K562 (cell line): ENCODE results near the gene CCDC183. TPM values are rescaled to one million over a fixed set of nuclear protein-coding genes. Genes with fewer than 3 reads are reported as not detected.

Experiments used
- ATAC-seq: fragments of 200-7000 bp; cut with Tn5 transposase; 3 replicates; pipeline ENCODE4 v1.9.1; 2020; ENCODE audit warnings: moderate library complexity
- BruUV-seq: library from RNA; stranded (reverse); fragments of 400-500 nt; replicated peaks from 2 replicates; lab custom pipeline; 2021; lab: Mats Ljungman, UMichigan
- CTCF ChIA-PET: fragments of 300-600 bp; formaldehyde crosslinking; extraction: SDS; loops from one replicate; lab custom pipeline; 2021; ENCODE audit warnings: low intra/inter-chr PET ratio; lab: Yijun Ruan, JAX
- POLR2A ChIA-PET: fragments of 300-600, 350-650 bp; sonication (Branson Sonifier 250); formaldehyde crosslinking; extraction: SDS; loops from one replicate; lab custom pipeline; 2021; ENCODE audit warnings: antibody characterized with exemption, inconsistent platforms; lab: Yijun Ruan, JAX
- DNase-seq, 4 experiments: peaks; one replicate each; pipeline versions ENCODE4 v3.0.0 to v3.0.0-alpha.2; 2011 to 2018; ENCODE audit warnings: low spot score in 3 of 4, mixed read lengths in 3 of 4; ENCODE audit errors: extremely low read depth in 1 of 4
- FAIRE-seq: peaks from 2 replicates; lab custom pipeline; 2011; peaks lifted over from hg19 to GRCh38; lab: Jason Lieb, UNC
- H2AFZ ChIP-seq: 2 replicates; pipeline ENCODE4 v1.6.0; 2011; ENCODE audit warnings: low read depth, low read length, control low read depth, inconsistent platforms
- H3K27ac ChIP-seq: fragments of 200-600 bp; 3 replicates; pipeline ENCODE4 v1.8.0; 2011; ENCODE audit warnings: low read depth, mild to moderate bottlenecking, control low read depth, inconsistent platforms, low read length, moderate library complexity, mixed read lengths; ENCODE audit errors: extremely low read depth
- H3K27me3 ChIP-seq, 2 experiments: fragments of 300-600 bp in 1 of 2; 2 replicates in 1 of 2; 3 replicates in 1 of 2; pipeline versions ENCODE4 v1.6.0 to v1.8.0; 2011; ENCODE audit warnings: inconsistent platforms in 2 of 2, low read length in 2 of 2, mild to moderate bottlenecking in 1 of 2, mixed read lengths in 1 of 2, moderate library complexity in 1 of 2; ENCODE audit not compliant: control insufficient read depth in 2 of 2, insufficient read depth in 2 of 2
- H3K36me3 ChIP-seq: fragments of 300-600 bp; 3 replicates; pipeline ENCODE4 v1.8.0; 2011; ENCODE audit warnings: mild to moderate bottlenecking, low read length, inconsistent platforms; ENCODE audit not compliant: control insufficient read depth, insufficient read depth
- H3K4me1 ChIP-seq, 2 experiments: fragments of 200-600 bp in 1 of 2; replicated peaks in 1 of 2; 2 replicates in 1 of 2; 3 replicates in 1 of 2; pipeline versions ENCODE4 v1.5.1 to v1.8.0; 2011; ENCODE audit warnings: inconsistent platforms in 2 of 2, low read length in 2 of 2, mild to moderate bottlenecking in 1 of 2, mixed read lengths in 1 of 2, moderate library complexity in 1 of 2; ENCODE audit not compliant: control insufficient read depth in 2 of 2, insufficient read depth in 2 of 2
- H3K4me2 ChIP-seq: 2 replicates; pipeline ENCODE4 v1.6.1; 2011; ENCODE audit warnings: low read length, control low read depth, inconsistent platforms, mixed read lengths; ENCODE audit not compliant: insufficient read depth
- H3K4me3 ChIP-seq: fragments of 200-600 bp; sonication (generic), shearing (Covaris generic); 2 replicates; pipeline ENCODE4 v1.5.1; 2016; ENCODE audit warnings: control low read depth, inconsistent platforms
- H3K79me2 ChIP-seq: fragments of 200-600 bp; 3 replicates; pipeline ENCODE4 v1.8.0; 2011; ENCODE audit warnings: low read length, inconsistent platforms; ENCODE audit not compliant: control insufficient read depth, insufficient read depth
- H3K9ac ChIP-seq, 2 experiments: 2 replicates each; pipeline versions ENCODE4 v1.6.0 to v1.6.1; 2011; ENCODE audit warnings: low read depth in 2 of 2, low read length in 2 of 2, control low read depth in 1 of 2, inconsistent platforms in 1 of 2, mild to moderate bottlenecking in 1 of 2, mixed read lengths in 1 of 2; ENCODE audit not compliant: insufficient read depth in 1 of 2
- H3K9me1 ChIP-seq: one replicate; pipeline ENCODE4 v1.6.0; 2011; ENCODE audit warnings: inconsistent platforms, mild to moderate bottlenecking, low read length, moderate library complexity; ENCODE audit not compliant: control insufficient read depth, insufficient read depth
- H3K9me3 ChIP-seq: replicated peaks from 2 replicates; pipeline ENCODE4 v1.5.1; 2011; ENCODE audit warnings: low read depth, low read length, inconsistent platforms; ENCODE audit not compliant: control insufficient read depth, insufficient read depth
- H4K20me1 ChIP-seq: replicated peaks from 2 replicates; pipeline ENCODE4 v1.6.1; 2011; ENCODE audit warnings: low read length, inconsistent platforms, mixed read lengths; ENCODE audit not compliant: control insufficient read depth, insufficient read depth
- FIP1L1 ChIP-seq: fragments of 200-400 bp; formaldehyde crosslinking; IDR thresholded peaks from 2 replicates; pipeline ENCODE4 v1.6.1; 2018; ENCODE audit warnings: mild to moderate bottlenecking, low read depth, low read length; ENCODE audit not compliant: poor library complexity, severe bottlenecking
- HEY1 ChIP-seq: fragments of 250-450 bp; sonication (Bioruptor Pico); IDR thresholded peaks from 2 replicates; pipeline ENCODE4 v1.5.0; 2020; ENCODE audit warnings: mild to moderate bottlenecking, moderate library complexity, borderline replicate concordance
- POLR2G ChIP-seq: fragments of 200-400 bp; formaldehyde crosslinking; IDR thresholded peaks from 2 replicates; pipeline ENCODE4 v1.6.1; 2017; ENCODE audit warnings: low read depth, mild to moderate bottlenecking, antibody characterized with exemption, low read length, moderate library complexity
- RBBP5 ChIP-seq: fragments of 200-600 bp; sonication (generic); IDR thresholded peaks from 2 replicates; pipeline ENCODE4 v1.6.1; 2012; ENCODE audit warnings: borderline replicate concordance, mild to moderate bottlenecking, low read length, control low read depth, inconsistent platforms; ENCODE audit not compliant: insufficient read depth, poor library complexity, severe bottlenecking
- RBFOX2 ChIP-seq: fragments of 200-400 bp; formaldehyde crosslinking; IDR thresholded peaks from 2 replicates; pipeline ENCODE4 v1.6.1; 2017; ENCODE audit warnings: low read depth, mild to moderate bottlenecking, low read length, moderate library complexity
- WGBS: fragments of 100-300 bp; shearing (Covaris generic); methylation state at CpG from one replicate; pipeline ENCODE4 v1.1.6; 2016; ENCODE audit warnings: low coverage, mixed read lengths; ENCODE audit not compliant: insufficient coverage; ENCODE audit errors: missing lambda C conversion rate; 5-methylcytosine and 5-hydroxymethylcytosine counted together
- in situ Hi-C: fragments of 300-500 bp; cut with MboI; formaldehyde crosslinking; loops from 4 replicates; pipeline ENCODE4 v1.15.0; 2018; ENCODE audit warnings: inconsistent platforms, mixed read lengths
- intact Hi-C: fragments of 100-400 bp; cut with micrococcal nuclease; formaldehyde crosslinking; loops from 2 replicates; pipeline ENCODE4 v1.14.2; 2022
- polyA plus RNA-seq, 8 experiments: library from polyadenylated mRNA; depleted of rRNA in 4 of 8; stranded (reverse) in 5 of 8; unstranded in 3 of 8; fragments of >200 nt; fragmentation: Nextera tagmentation in 2 of 8; fragmentation: Illumina TruSeq in 1 of 8; extraction: Ambion mirVana in 2 of 8; extraction: Trizol in 1 of 8; gene quantifications; 2 replicates each; pipeline versions ENCODE4 v1.2.1 to v1.2.3, GENCODE V29; 2011 to 2014; ENCODE audit warnings: inconsistent platforms in 1 of 8, missing spikeins in 1 of 8
- total RNA-seq, 7 experiments: library from RNA; depleted of rRNA in 6 of 7; stranded (reverse); fragments of >200 nt in 6 of 7; fragmentation: Illumina TruSeq in 2 of 7; extraction: Trizol in 2 of 7; gene quantifications; 2 replicates each; pipeline versions ENCODE4 v1.2.1 to v1.2.3, GENCODE V29; 2011 to 2021; ENCODE audit warnings: low replicate concordance in 1 of 7
- TF ChIP-seq, protein P1 (sequence below): IDR thresholded peaks from 2 replicates; pipeline ENCODE4 v1.6.1; 2011; ENCODE audit not compliant: insufficient read length; ENCODE audit errors: extremely low read depth
- TF ChIP-seq, protein P2 (sequence below): fragments of 450-650 bp; IDR thresholded peaks from 2 replicates; pipeline ENCODE4 v1.6.1; 2017; ENCODE audit warnings: antibody characterized with exemption
- TF ChIP-seq, protein P3 (sequence below): fragments of 450-650 bp; IDR thresholded peaks from 2 replicates; pipeline ENCODE4 v1.6.1; 2014; ENCODE audit warnings: low read depth, mild to moderate bottlenecking, moderate library complexity, borderline replicate concordance
- TF ChIP-seq, protein P4 (sequence below): fragments of 250-450 bp; sonication (Bioruptor Pico); IDR thresholded peaks from 2 replicates; pipeline ENCODE4 v1.5.0; 2020; ENCODE audit warnings: mild to moderate bottlenecking, borderline replicate concordance
- TF ChIP-seq, protein P5 (sequence below): sonication (generic); formaldehyde crosslinking; IDR thresholded peaks from 2 replicates; pipeline ENCODE4 v1.8.0; 2022; ENCODE audit warnings: missing genetic modification reagents, mild to moderate bottlenecking, moderate library complexity, borderline replicate concordance

CCDC183 gene
- total and polyA plus RNA-seq, 9 of the 15 experiments (the other 6 are each of a cell fraction or from before 2014, with no cell fraction given): 0.21 to 0.60 (median 0.29) TPM; not detected in 4

DNA sequence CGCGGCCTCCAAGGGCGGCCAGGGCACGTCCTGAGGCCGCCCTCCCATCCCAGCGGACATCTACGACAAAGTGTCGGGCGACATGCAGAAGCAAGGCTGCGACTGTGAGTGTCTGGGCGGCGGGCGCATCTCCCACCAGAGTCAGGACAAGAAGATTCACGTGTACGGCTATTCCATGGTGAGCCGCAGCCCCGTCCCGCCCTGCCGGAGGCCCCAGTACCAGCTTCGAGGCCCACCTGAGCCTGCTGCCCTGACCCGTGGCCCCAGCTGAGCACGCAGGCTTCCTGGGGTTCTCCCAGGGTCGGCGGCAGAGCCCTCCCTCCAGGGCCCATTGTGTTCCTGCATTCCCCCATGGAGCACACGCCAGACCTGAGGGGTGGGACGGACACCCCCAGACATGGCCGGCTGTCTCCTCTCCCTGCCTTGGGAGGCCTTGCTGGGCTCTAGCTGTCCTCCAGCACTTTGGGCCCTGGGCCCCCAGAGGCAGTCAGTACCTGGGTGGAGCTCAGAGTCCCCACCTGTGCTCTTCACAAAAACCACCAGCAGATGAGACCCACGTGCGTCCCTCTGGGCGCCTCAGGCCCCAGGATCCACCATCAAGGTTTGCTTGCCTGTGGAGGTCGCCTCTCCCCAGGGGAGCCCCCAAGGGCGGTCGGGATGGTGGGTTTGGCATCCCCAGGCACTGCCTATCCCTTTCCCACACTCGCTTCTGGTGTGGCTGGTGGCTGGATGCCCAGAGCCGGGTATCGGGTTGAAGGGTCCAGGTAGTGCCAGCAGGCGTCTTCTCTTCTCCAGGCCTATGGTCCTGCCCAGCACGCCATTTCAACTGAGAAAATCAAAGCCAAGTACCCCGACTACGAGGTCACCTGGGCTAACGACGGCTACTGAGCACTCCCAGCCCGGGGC is 54.1 kb downstream of the CCDC183 start:
- CTCF ChIA-PET: interaction anchor here (0.6 kb wide), 1 partner anchor 36 kb away, joined by 3 read pairs; the partner anchor contains the start of gene TRAF2
- WGBS: 49% methylated on average over 38 of the region's 43 CpGs
- no peak for TF ChIP-seq HEY1 (CRISPR knock-in tag)
- TF ChIP-seq POLR2G: peak; percentile 71
- peak; percentile 65 for TF ChIP-seq FIP1L1
- TF ChIP-seq RBFOX2: peak; percentile 71
- TF ChIP-seq, protein P1, sequence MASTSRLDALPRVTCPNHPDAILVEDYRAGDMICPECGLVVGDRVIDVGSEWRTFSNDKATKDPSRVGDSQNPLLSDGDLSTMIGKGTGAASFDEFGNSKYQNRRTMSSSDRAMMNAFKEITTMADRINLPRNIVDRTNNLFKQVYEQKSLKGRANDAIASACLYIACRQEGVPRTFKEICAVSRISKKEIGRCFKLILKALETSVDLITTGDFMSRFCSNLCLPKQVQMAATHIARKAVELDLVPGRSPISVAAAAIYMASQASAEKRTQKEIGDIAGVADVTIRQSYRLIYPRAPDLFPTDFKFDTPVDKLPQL: no peak
- TF ChIP-seq, protein P2, sequence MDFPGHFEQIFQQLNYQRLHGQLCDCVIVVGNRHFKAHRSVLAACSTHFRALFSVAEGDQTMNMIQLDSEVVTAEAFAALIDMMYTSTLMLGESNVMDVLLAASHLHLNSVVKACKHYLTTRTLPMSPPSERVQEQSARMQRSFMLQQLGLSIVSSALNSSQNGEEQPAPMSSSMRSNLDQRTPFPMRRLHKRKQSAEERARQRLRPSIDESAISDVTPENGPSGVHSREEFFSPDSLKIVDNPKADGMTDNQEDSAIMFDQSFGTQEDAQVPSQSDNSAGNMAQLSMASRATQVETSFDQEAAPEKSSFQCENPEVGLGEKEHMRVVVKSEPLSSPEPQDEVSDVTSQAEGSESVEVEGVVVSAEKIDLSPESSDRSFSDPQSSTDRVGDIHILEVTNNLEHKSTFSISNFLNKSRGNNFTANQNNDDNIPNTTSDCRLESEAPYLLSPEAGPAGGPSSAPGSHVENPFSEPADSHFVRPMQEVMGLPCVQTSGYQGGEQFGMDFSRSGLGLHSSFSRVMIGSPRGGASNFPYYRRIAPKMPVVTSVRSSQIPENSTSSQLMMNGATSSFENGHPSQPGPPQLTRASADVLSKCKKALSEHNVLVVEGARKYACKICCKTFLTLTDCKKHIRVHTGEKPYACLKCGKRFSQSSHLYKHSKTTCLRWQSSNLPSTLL: 0 out of 2 replicates have a peak, but pooled peaks have one; percentile 24
- TF ChIP-seq, protein P3, sequence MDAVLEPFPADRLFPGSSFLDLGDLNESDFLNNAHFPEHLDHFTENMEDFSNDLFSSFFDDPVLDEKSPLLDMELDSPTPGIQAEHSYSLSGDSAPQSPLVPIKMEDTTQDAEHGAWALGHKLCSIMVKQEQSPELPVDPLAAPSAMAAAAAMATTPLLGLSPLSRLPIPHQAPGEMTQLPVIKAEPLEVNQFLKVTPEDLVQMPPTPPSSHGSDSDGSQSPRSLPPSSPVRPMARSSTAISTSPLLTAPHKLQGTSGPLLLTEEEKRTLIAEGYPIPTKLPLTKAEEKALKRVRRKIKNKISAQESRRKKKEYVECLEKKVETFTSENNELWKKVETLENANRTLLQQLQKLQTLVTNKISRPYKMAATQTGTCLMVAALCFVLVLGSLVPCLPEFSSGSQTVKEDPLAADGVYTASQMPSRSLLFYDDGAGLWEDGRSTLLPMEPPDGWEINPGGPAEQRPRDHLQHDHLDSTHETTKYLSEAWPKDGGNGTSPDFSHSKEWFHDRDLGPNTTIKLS: no peak
- TF ChIP-seq, protein P4, sequence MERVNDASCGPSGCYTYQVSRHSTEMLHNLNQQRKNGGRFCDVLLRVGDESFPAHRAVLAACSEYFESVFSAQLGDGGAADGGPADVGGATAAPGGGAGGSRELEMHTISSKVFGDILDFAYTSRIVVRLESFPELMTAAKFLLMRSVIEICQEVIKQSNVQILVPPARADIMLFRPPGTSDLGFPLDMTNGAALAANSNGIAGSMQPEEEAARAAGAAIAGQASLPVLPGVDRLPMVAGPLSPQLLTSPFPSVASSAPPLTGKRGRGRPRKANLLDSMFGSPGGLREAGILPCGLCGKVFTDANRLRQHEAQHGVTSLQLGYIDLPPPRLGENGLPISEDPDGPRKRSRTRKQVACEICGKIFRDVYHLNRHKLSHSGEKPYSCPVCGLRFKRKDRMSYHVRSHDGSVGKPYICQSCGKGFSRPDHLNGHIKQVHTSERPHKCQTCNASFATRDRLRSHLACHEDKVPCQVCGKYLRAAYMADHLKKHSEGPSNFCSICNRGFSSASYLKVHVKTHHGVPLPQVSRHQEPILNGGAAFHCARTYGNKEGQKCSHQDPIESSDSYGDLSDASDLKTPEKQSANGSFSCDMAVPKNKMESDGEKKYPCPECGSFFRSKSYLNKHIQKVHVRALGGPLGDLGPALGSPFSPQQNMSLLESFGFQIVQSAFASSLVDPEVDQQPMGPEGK (CRISPR knock-in tag): 0 out of 2 replicates have a peak, but pooled peaks have one; percentile 9
- TF ChIP-seq, protein P5, sequence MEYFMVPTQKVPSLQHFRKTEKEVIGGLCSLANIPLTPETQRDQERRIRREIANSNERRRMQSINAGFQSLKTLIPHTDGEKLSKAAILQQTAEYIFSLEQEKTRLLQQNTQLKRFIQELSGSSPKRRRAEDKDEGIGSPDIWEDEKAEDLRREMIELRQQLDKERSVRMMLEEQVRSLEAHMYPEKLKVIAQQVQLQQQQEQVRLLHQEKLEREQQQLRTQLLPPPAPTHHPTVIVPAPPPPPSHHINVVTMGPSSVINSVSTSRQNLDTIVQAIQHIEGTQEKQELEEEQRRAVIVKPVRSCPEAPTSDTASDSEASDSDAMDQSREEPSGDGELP: peak; percentile 17; the same call in 1 of the 2 replicates
- TF ChIP-seq RBBP5: no peak

More for the DNA sequence above, 54.1 kb downstream of the CCDC183 start:
- in situ Hi-C loops (no loop called here), intact Hi-C loops (loop anchor here (1.0 to 5.0 kb wide), 3 partner anchors 36 to 92 kb away; partner anchors contain the start of genes FBXW5, TMEM141 and TRAF2)
- H3K36me3 ChIP-seq: peaks cover 29% of the 10 kb centered on the region; the same call in 1 of the 3 replicates
- no peaks in the 10 kb centered on the region for H3K9me1 ChIP-seq
- peaks cover 27% of the 10 kb centered on the region for H3K79me2 ChIP-seq
- POLR2A ChIA-PET: interaction anchor here (0.7 to 1.2 kb wide), 2 partner anchors 10 to 16 kb away, joined by 4 to 6 read pairs; partner anchors contain the start of gene EDF1
- ATAC-seq (no peak), DNase-seq (no peak), FAIRE-seq (peak; percentile 32)
- H3K9ac ChIP-seq: peak overlapping the region; percentile 74 to 97
- no peak overlapping the region for H2AFZ ChIP-seq
- peaks cover 9 to 88% of the 10 kb centered on the region in 2 experiments; a peak in 4 of 5 replicates for H3K4me1 ChIP-seq
- peak overlapping the region; percentile 95 for H3K4me3 ChIP-seq
- BruUV-seq: TSS peak; percentile 82
- peak overlapping the region; percentile 63 for H3K27ac ChIP-seq
- peak overlapping the region; percentile 84 for H3K4me2 ChIP-seq
- H3K27me3 ChIP-seq: no peaks in the 10 kb centered on the region
- H4K20me1 ChIP-seq: 0 out of 2 replicates have a peak, but pooled peaks cover 5% of the 10 kb centered on the region
- H3K9me3 ChIP-seq: no peaks in the 10 kb centered on the region
